NB4 (cell line): ENCODE measurements around the gene SPSB1.

ENCODE experiments used
- DNase-seq: peaks from one replicate; pipeline ENCODE4 v3.0.0; 2010; ENCODE audit warnings: low read depth
- H3K4me3 ChIP-seq: one replicate; pipeline ENCODE4 v1.5.1; 2011; ENCODE audit warnings: mild to moderate bottlenecking, low read depth, low read length, moderate library complexity
- MAX ChIP-seq: IDR thresholded peaks from 2 replicates; pipeline ENCODE4 v1.6.1; 2011; ENCODE audit warnings: low read depth, low read length
- MYC ChIP-seq: IDR thresholded peaks from 2 replicates; pipeline ENCODE4 v1.6.1; 2011; ENCODE audit warnings: low read depth, low read length
- POLR2A ChIP-seq: IDR thresholded peaks from 2 replicates; pipeline ENCODE4 v1.6.1; 2011; ENCODE audit warnings: mild to moderate bottlenecking; ENCODE audit not compliant: insufficient read length; ENCODE audit errors: extremely low read depth
- TF ChIP-seq, protein P1 (sequence below): IDR thresholded peaks from one replicate; pipeline ENCODE4 v1.5.1; 2012; ENCODE audit warnings: low read depth, low read length

The SPSB1 gene

DNA sequence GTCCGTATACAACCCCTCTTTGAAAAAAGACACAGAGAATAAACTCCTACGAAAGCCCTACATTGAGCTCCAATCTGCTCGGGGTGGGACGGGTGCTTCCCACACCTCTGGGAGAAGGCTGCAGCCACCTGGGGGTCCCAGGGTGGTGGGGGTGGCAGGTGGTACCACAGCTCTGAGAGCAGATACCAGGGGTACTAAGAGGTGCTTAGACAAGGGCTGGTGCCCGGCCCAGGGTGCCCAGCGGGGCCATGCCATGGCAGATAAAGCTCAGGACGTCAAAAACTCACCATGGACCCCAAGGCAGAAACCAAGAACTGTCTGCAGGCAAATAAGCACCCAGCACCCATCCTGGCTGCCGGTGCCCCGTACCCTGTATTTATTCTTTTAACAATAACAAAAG lies 75.1 kb downstream of the SPSB1 start:
- H3K4me3 ChIP-seq, result no peak overlapping the region
- TF ChIP-seq MYC (no peak), MAX (no peak), POLR2A (no peak)
- TF ChIP-seq, protein P1, sequence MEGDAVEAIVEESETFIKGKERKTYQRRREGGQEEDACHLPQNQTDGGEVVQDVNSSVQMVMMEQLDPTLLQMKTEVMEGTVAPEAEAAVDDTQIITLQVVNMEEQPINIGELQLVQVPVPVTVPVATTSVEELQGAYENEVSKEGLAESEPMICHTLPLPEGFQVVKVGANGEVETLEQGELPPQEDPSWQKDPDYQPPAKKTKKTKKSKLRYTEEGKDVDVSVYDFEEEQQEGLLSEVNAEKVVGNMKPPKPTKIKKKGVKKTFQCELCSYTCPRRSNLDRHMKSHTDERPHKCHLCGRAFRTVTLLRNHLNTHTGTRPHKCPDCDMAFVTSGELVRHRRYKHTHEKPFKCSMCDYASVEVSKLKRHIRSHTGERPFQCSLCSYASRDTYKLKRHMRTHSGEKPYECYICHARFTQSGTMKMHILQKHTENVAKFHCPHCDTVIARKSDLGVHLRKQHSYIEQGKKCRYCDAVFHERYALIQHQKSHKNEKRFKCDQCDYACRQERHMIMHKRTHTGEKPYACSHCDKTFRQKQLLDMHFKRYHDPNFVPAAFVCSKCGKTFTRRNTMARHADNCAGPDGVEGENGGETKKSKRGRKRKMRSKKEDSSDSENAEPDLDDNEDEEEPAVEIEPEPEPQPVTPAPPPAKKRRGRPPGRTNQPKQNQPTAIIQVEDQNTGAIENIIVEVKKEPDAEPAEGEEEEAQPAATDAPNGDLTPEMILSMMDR, result no peak
- DNase-seq, result no peak

DNA sequence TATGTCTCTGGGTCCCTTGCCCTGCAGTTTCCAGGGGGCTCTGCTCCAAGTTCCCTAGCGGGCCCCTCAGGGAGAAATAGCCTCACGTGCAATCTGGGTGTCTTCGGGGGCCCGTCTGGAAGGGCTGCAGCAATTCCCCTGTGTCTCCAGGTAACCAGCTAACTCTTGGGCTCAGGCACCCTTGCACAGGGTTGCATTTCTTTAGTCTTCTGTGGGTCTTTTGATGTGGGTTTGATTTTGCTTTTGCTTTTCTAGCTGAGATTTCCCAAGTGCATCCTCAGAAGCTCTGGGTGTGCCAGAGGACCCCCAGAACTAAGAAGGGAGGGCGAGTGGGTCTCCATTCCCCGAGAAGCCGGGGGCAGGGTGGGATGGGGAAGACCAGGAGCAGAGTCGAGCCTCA lies 75.7 kb downstream of the SPSB1 start:
- no peak overlapping the region for H3K4me3 ChIP-seq
- TF ChIP-seq POLR2A, result no peak
- no peak for DNase-seq

- no peak for DNase-seq
- no peak overlapping the region for H3K4me3 ChIP-seq
- TF ChIP-seq POLR2A (no peak), MAX (no peak), MYC (no peak)
- TF ChIP-seq, protein P1, result no peak
Measured at GRCh38 chr1:9369964-9370788, 77.5 kb downstream of the SPSB1 start.

- H3K4me3 ChIP-seq, result no peak overlapping the region
- TF ChIP-seq, protein P1, result no peak
- TF ChIP-seq MAX (no peak), MYC (no peak), POLR2A (no peak)
- no peak for DNase-seq
Measured at GRCh38 chr1:9371391-9371935, 78.8 kb downstream of the SPSB1 start.

DNA sequence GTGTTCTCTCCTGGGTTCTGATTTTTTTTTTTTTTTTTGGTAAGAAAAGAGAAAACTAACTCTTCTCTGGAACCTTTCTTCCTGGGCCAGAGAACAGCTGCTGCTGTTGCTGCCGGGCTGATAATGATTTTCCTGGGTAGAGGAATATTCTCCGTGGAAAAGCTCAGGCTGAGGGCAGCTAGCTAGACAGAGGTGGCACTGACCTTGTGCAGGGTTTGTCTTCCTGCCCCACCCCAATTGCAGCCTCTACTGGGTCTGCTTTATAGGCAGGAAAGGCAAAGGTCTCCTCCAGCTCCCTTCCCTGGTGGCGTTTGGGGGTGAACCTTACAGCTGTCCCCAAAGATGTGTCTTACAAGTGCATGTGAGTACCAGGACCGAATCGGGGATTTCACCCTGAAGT lies 79.3 kb downstream of the SPSB1 start:
- no peak for DNase-seq
- H3K4me3 ChIP-seq, result no peak overlapping the region
- TF ChIP-seq, protein P1, result no peak
- TF ChIP-seq POLR2A, result no peak
- TF ChIP-seq MYC, result no peak
- no peak for TF ChIP-seq MAX

DNA sequence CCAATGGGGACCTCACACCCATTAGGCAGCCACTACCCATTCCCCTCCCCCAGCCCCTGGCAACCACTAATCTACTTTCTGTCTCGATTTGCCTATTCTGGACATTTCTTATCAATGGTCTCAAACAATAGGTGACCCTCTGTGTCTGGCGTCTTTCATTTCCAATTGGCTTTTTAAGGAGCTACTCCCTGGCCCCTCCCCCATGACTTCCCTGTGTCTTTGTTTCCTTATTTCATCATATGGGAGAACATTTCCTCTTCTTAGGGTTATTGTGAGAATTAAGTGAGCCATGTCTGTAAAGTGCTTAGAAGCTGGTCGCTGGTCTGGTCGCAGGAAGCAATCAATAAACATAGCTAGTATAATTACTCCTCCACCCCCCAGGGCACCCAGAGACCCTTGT lies 80.9 kb downstream of the SPSB1 start:
- no peak for TF ChIP-seq MAX
- TF ChIP-seq, protein P1, result no peak
- TF ChIP-seq POLR2A, result no peak
- TF ChIP-seq MYC, result no peak
- no peak overlapping the region for H3K4me3 ChIP-seq
- DNase-seq, result peak; percentile 26
